Skeletal muscle tissue (tissue), 4 donors: ENCODE data around the gene SORBS1. TPM values are rescaled to one million over a fixed set of nuclear protein-coding genes. Genes with fewer than 3 reads are reported as not detected.
"Not testable (repeated sequence)": the region's sequence is repeated elsewhere in the genome, so short reads cannot be mapped to it uniquely, and the experiment has no call there.

Source experiments
- H3K27ac ChIP-seq: one replicate; pipeline ENCODE4 v1.7.0; 2013; ENCODE audit warnings: mild to moderate bottlenecking, low read depth, low read length, inconsistent platforms
- H3K27me3 ChIP-seq, 3 donors: one replicate each; pipeline ENCODE4 v1.7.0; 2013; ENCODE audit warnings: low read length in 3 of 3; ENCODE audit not compliant: control insufficient read depth in 3 of 3, insufficient read depth in 3 of 3
- H3K36me3 ChIP-seq, 3 donors: one replicate each; pipeline ENCODE4 v1.7.0; 2013; ENCODE audit warnings: low read length in 3 of 3; ENCODE audit not compliant: control insufficient read depth in 3 of 3, insufficient read depth in 3 of 3
- H3K4me1 ChIP-seq, 3 donors: one replicate each; pipeline ENCODE4 v1.7.0; 2013; ENCODE audit warnings: low read length in 3 of 3, mild to moderate bottlenecking in 3 of 3; ENCODE audit not compliant: control insufficient read depth in 3 of 3, insufficient read depth in 3 of 3
- H3K4me3 ChIP-seq, 3 donors: one replicate each; pipeline ENCODE4 v1.7.0; 2013; ENCODE audit warnings: low read length in 3 of 3
- H3K9ac ChIP-seq, 3 donors: one replicate each; pipeline ENCODE4 v1.7.0; 2013; ENCODE audit warnings: low read length in 3 of 3, mild to moderate bottlenecking in 3 of 3, moderate library complexity in 2 of 3, low read depth in 1 of 3
- H3K9me3 ChIP-seq, 3 donors: one replicate each; pipeline ENCODE4 v1.7.0; 2013; ENCODE audit warnings: low read length in 3 of 3; ENCODE audit not compliant: control insufficient read depth in 3 of 3
- total RNA-seq: library from RNA; depleted of rRNA; stranded (reverse); fragments of >200 nt; gene quantifications from one replicate; pipeline ENCODE4 v1.2.3, GENCODE V29; 2014
- donor health status: Osteomylitis.

The SORBS1 gene
- total RNA-seq, 1 donor from 2014 or later: 66.8 TPM

GRCh38 chr10:95469251-95469650 lies 91.9 kb downstream of the SORBS1 start:
- H3K4me3 ChIP-seq: no peak overlapping the region
- no peaks in the 10 kb centered on the region for H3K27me3 ChIP-seq
- H3K36me3 ChIP-seq: no peaks in the 10 kb centered on the region
- no peaks in the 10 kb centered on the region for H3K9me3 ChIP-seq
- no peak overlapping the region for H3K9ac ChIP-seq
- H3K4me1 ChIP-seq: peaks cover 18 to 62% (median 50%) of the 10 kb centered on the region in 3 donors
- peak overlapping the region; percentile 27 for H3K27ac ChIP-seq

- not testable (repeated sequence) for H3K9me3 ChIP-seq, H3K4me3 ChIP-seq, H3K27me3 ChIP-seq, H3K36me3 ChIP-seq
- Histone ChIP-seq H3K27ac (peak overlapping the region; percentile 75), H3K4me1 (peaks cover 25 to 73% (median 57%) of the 10 kb centered on the region in 3 donors), H3K9ac (peak overlapping the region in 1 of 3 donors; percentile 52)
These were observed 93.5 kb downstream of the SORBS1 start for GRCh38 chr10:95467642-95468041.

DNA sequence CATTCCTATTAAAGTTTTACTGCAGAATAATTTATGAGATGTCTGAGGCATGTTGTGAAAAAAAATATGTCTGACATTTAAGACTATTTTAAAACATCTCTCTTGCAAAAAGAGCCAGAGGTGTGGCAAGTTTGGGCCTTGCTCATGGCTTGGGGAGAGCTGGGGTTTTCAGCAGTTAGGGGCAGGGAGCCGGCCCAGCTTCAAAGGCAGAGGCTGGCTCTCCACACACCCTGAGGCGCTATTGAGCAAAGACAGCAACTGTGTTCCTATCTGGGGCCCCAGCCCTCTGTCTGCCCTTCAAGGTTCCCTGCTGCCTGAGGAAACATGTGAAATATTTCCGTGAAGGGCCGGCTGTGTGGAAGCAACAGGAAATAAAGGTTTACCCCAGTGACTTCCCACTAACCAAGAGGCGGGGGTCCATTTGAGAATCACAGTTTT lies 94.0 kb downstream of the SORBS1 start:
- peaks cover 25 to 71% (median 54%) of the 10 kb centered on the region in 3 donors for H3K4me1 ChIP-seq
- H3K27ac ChIP-seq: peak overlapping the region; percentile 75
- H3K9ac ChIP-seq: peak overlapping the region in 1 of 3 donors; percentile 52
- H3K36me3 ChIP-seq: no peaks in the 10 kb centered on the region
- H3K27me3 ChIP-seq: no peaks in the 10 kb centered on the region
- no peaks in the 10 kb centered on the region for H3K9me3 ChIP-seq
- no peak overlapping the region for H3K4me3 ChIP-seq

GRCh38 chr10:95466436-95466835 lies 94.7 kb downstream of the SORBS1 start:
- no peak overlapping the region for H3K27ac ChIP-seq
- no peaks in the 10 kb centered on the region for H3K9me3 ChIP-seq
- peaks cover 21 to 66% (median 50%) of the 10 kb centered on the region in 3 donors for H3K4me1 ChIP-seq
- H3K27me3 ChIP-seq: no peaks in the 10 kb centered on the region
- H3K36me3 ChIP-seq: no peaks in the 10 kb centered on the region
- no peak overlapping the region for H3K9ac ChIP-seq
- no peak overlapping the region for H3K4me3 ChIP-seq

- H3K36me3 ChIP-seq: no peaks in the 10 kb centered on the region
- peak overlapping the region; percentile 81 for H3K27ac ChIP-seq
- no peaks in the 10 kb centered on the region for H3K27me3 ChIP-seq
- H3K4me3 ChIP-seq: no peak overlapping the region
- peak overlapping the region in 1 of 3 donors; percentile 24 for H3K9ac ChIP-seq
- H3K9me3 ChIP-seq: no peaks in the 10 kb centered on the region
- H3K4me1 ChIP-seq: peaks cover 27 to 57% (median 47%) of the 10 kb centered on the region in 3 donors
These were observed 96.9 kb downstream of the SORBS1 start for GRCh38 chr10:95464280-95464679.

GRCh38 chr10:95462740-95463667 lies 98.2 kb downstream of the SORBS1 start:
- Histone ChIP-seq H3K27ac (peak overlapping the region; percentile 81), H3K27me3 (no peaks in the 10 kb centered on the region), H3K9me3 (no peaks in the 10 kb centered on the region), H3K36me3 (no peaks in the 10 kb centered on the region), H3K4me1 (peaks cover 31 to 47% (median 39%) of the 10 kb centered on the region in 3 donors), H3K9ac (no peak overlapping the region), H3K4me3 (no peak overlapping the region)

GRCh38 chr10:95461611-95462010 lies 99.6 kb downstream of the SORBS1 start:
- no peak overlapping the region for H3K27ac ChIP-seq
- peaks cover 26 to 40% (median 28%) of the 10 kb centered on the region in 3 donors for H3K4me1 ChIP-seq
- H3K9ac ChIP-seq: no peak overlapping the region

DNA sequence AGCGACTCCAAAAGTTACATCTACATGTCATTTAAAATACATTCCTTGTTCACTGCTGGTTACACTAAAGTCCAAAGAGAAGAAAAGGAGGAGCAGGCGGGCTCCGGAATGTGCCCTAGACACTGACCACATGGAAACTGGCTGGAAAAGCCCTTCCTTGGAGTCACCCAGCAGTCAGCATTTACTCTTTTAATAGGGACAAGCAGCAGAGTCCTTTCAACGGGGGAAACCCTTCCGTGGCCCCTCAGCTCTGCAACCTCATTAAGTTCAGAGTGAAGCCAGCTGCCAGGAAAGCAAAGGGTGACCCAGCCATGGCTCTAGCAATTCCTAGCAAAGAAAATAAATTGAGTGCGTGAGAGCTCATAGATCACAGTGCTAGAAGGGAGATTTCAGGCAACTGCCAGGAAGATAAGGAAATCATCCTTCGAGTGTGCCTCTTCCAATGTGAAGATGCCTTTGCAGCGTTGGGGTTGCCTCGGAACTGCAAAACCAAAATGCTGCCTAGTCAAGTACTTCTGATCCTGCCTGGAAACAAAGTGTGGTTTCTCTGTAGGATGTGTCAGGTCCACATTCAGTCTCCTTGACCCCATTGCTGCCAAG lies 101.6 kb downstream of the SORBS1 start:
- no peaks in the 10 kb centered on the region for H3K27me3 ChIP-seq
- no peaks in the 10 kb centered on the region for H3K9me3 ChIP-seq
- H3K9ac ChIP-seq: no peak overlapping the region
- no peak overlapping the region for H3K4me3 ChIP-seq
- H3K4me1 ChIP-seq: peaks cover 25 to 34% (median 26%) of the 10 kb centered on the region in 3 donors
- peak overlapping the region; percentile 48 for H3K27ac ChIP-seq
- no peaks in the 10 kb centered on the region for H3K36me3 ChIP-seq

More at GRCh38 chr10:95461611-95462010, 99.6 kb downstream of the SORBS1 start:
- no peaks in the 10 kb centered on the region for H3K9me3 ChIP-seq
- no peaks in the 10 kb centered on the region for H3K27me3 ChIP-seq
- no peak overlapping the region for H3K4me3 ChIP-seq
- H3K36me3 ChIP-seq: no peaks in the 10 kb centered on the region

- Histone ChIP-seq H3K36me3 (no peaks in the 10 kb centered on the region), H3K27me3 (no peaks in the 10 kb centered on the region), H3K9me3 (no peaks in the 10 kb centered on the region), H3K27ac (no peak overlapping the region), H3K9ac (no peak overlapping the region), H3K4me3 (no peak overlapping the region), H3K4me1 (peaks cover 20 to 27% (median 20%) of the 10 kb centered on the region in 3 donors)
These were observed 102.3 kb downstream of the SORBS1 start for GRCh38 chr10:95458871-95459270.

- Histone ChIP-seq H3K9me3 (no peaks in the 10 kb centered on the region), H3K27ac (no peak overlapping the region), H3K4me1 (peaks cover 11 to 19% (median 13%) of the 10 kb centered on the region in 3 donors), H3K27me3 (no peaks in the 10 kb centered on the region), H3K36me3 (no peaks in the 10 kb centered on the region), H3K9ac (no peak overlapping the region), H3K4me3 (no peak overlapping the region)
These were observed 103.2 kb downstream of the SORBS1 start for GRCh38 chr10:95458014-95458413.
